ENCODE measurements around the gene KCNA10. TPM values are rescaled to one million over a fixed set of nuclear protein-coding genes. Genes with fewer than 3 reads are reported as not detected.

KCNA10 gene
- polyA plus RNA-seq, 3 donors from 2014 or later = not detected

DNA sequence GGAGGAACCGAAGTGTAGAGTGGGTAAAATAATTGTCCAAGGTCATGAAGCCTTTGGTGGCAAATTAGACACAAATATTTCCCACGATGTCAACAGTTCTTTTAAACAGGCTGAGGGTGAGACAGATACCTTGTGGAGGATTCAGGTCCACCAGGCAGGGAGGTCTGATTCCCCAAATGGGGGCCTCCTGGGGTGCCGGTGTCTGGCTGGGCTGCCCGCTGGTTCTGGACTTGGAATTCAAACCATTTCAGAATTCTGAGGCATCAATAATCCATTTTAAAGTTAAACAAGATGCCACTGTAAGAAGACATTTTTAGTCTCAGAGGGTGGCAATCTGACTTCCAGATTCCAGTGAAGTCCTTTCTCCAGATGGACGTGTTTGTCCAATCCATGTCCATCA, 15.5 kb downstream of the KCNA10 start:
- Mint-ChIP-seq H3K4me1 (no peaks in the 10 kb centered on the region), H3K36me3 (no peaks in the 10 kb centered on the region), H3K9me3 (no peaks in the 10 kb centered on the region), H3K27me3 (ENCODE audit: low read depth in 3 of 3) (peaks cover 0 to 2% (median 2%) of the 10 kb centered on the region in 3 donors), H3K4me3 (no peak overlapping the region), H3K27ac (no peak overlapping the region)
- no peak for DNase-seq

DNA sequence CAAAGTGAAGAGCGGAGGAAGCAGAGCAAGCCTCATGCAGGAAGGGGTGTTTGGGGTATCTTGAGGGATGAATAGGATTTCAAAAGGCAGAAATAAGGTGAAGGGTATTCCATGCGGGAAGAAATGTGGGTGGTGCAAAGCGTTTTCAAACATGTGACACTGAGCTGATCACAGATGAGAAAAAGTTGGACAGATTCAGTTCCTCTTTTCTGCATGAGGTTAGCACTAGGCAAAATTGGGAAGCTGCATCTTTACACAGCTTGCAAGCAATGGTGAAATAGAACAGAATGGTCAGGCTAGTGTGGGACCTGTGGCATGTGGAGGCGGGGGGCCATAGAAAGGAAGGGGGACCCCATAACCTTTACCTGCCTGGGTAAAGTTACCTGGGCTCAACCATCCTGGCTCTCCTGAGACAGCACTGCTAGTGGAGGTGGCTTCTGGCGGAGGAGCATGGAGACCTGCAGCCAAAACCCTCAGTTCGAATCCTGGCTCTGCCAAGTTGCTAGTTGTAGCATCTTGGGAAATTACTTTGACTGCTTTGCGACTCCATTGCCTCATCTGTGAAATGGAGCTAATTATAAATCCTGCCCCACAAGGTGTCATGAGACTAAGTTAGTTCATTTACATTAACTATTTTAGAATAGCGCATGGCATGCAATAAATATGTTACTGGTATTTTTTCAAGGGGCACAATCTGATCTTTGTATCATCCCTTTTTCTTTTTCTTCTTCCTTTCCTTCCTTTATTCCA, 16.4 kb downstream of the KCNA10 start:
- Mint-ChIP-seq H3K4me1 (no peaks in the 10 kb centered on the region), H3K36me3 (no peaks in the 10 kb centered on the region), H3K4me3 (no peak overlapping the region), H3K27me3 (ENCODE audit: low read depth in 3 of 3) (peaks cover 0 to 2% (median 0%) of the 10 kb centered on the region in 3 donors), H3K9me3 (no peaks in the 10 kb centered on the region), H3K27ac (no peak overlapping the region)
- no peak for DNase-seq

DNA sequence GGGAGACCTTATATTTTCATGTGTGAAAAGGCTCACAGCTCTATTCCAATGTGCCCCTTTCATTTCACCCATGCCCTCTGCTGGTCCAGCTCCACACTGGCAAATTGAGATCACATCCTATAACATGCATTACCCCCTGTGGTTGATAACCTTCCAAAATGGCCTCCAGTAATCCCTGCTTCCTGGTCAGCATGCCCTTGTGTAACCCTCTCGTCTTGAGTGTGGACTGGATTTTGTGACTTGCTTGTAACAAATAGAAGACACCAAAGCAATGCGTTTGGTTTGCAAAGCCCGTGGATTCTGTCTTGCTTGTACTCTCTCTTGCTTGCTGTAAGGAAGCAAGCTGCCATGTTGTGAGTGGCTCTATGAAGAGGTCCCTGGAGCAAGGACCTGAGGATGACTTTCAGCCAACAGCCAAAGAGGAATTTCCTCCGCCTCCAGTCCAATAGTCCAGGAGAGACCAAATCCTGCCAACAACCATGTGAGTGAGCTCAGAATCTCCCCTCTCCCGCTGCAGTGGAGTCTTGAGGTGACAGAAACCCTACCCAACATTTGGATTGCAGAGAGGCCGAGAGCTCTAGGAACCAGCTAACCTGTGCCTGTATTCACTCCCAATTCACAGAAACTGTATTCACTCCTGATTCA, 17.4 kb downstream of the KCNA10 start:
- H3K27me3 Mint-ChIP-seq (ENCODE audit: low read depth in 3 of 3) = peaks cover 0 to 2% (median 0%) of the 10 kb centered on the region in 3 donors
- no peaks in the 10 kb centered on the region for H3K36me3 Mint-ChIP-seq
- no peaks in the 10 kb centered on the region for H3K4me1 Mint-ChIP-seq
- H3K9me3 Mint-ChIP-seq = no peaks in the 10 kb centered on the region
- DNase-seq = no peak
- no peak overlapping the region for H3K4me3 Mint-ChIP-seq
- H3K27ac Mint-ChIP-seq = no peak overlapping the region

- no peak overlapping the region for H3K27ac Mint-ChIP-seq
- no peak for DNase-seq
- H3K27me3 Mint-ChIP-seq (ENCODE audit: low read depth in 3 of 3) = peaks cover 0 to 2% (median 0%) of the 10 kb centered on the region in 3 donors
- H3K36me3 Mint-ChIP-seq = no peaks in the 10 kb centered on the region
- H3K4me3 Mint-ChIP-seq = no peak overlapping the region
- no peaks in the 10 kb centered on the region for H3K9me3 Mint-ChIP-seq
- H3K4me1 Mint-ChIP-seq = no peaks in the 10 kb centered on the region
Measured at GRCh38 chr1:110498270-110498669, 20.7 kb downstream of the KCNA10 start.

- H3K4me1 Mint-ChIP-seq = no peaks in the 10 kb centered on the region
- peak; percentile 47 to 59 (median 49) for DNase-seq
- no peaks in the 10 kb centered on the region for H3K36me3 Mint-ChIP-seq
- no peaks in the 10 kb centered on the region for H3K9me3 Mint-ChIP-seq
- peaks cover 0 to 2% (median 0%) of the 10 kb centered on the region in 3 donors for H3K27me3 Mint-ChIP-seq (ENCODE audit: low read depth in 3 of 3)
- no peak overlapping the region for H3K27ac Mint-ChIP-seq
- no peak overlapping the region for H3K4me3 Mint-ChIP-seq
Measured at GRCh38 chr1:110495926-110496600, 22.9 kb downstream of the KCNA10 start.

- Mint-ChIP-seq H3K27ac (no peak overlapping the region), H3K27me3 (ENCODE audit: low read depth in 3 of 3) (peaks cover 0 to under 1% (median 0%) of the 10 kb centered on the region in 3 donors), H3K4me1 (no peaks in the 10 kb centered on the region), H3K4me3 (no peak overlapping the region), H3K9me3 (no peaks in the 10 kb centered on the region), H3K36me3 (no peaks in the 10 kb centered on the region)
- DNase-seq = no peak
Measured at GRCh38 chr1:110494522-110495406, 24.2 kb downstream of the KCNA10 start.

DNA sequence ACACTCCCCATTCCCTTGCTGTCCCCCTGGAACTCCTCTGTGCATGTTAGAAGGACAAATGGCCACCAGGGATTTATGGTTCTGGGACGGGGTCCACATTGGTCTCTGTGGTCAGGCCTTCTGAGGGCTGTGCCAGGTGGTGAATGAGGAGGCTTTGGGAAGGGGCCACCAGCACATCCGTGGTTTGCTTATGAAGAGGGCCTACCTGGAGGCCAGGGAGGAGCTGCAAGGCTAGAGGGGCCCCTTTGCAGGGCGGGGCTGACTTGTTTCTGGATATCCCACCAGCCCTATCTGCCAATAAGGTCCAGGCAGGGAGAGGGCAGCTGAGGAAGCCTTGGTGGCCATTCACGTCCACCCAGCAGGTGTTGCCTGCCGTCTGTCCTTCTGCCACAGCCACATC, 24.9 kb downstream of the KCNA10 start:
- Mint-ChIP-seq H3K9me3 (no peaks in the 10 kb centered on the region), H3K4me3 (no peak overlapping the region), H3K36me3 (no peaks in the 10 kb centered on the region), H3K27me3 (ENCODE audit: low read depth in 3 of 3) (no peaks in the 10 kb centered on the region), H3K27ac (no peak overlapping the region), H3K4me1 (no peaks in the 10 kb centered on the region)
- DNase-seq = no peak

DNA sequence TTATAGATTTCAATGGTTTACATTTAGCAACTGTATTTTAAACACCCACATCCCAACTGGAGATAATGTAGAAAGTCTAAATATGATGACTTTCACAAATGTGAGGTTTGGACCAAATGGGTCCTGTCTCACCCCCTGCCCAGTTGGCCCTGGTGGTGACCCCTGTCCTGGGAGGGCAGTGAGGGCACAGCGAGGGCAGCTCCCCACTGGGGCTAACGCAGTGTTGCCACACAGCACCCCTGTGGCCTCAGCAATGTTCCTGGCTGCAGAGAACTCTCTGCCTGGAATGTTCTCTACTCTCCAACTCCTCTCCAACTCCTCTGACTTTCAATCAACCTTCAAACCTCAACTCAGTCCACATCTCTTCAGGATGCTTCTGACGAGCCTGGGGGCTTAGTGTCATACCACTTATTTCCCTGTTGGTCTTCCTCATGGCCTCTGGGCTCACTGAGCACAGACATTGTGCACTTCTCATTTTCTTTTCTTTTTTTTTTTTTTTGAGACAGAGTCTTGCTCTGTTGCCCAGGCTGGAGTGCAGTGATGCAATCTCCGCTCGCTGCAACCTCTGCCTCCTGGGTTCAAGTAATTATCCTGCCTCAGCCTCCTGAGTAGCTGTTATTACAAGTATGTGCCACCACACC, 25.8 kb downstream of the KCNA10 start:
- Mint-ChIP-seq H3K4me1 (no peaks in the 10 kb centered on the region), H3K27me3 (ENCODE audit: low read depth in 3 of 3) (no peaks in the 10 kb centered on the region), H3K27ac (no peak overlapping the region), H3K4me3 (no peak overlapping the region), H3K9me3 (no peaks in the 10 kb centered on the region), H3K36me3 (no peaks in the 10 kb centered on the region)
- DNase-seq = no peak

GRCh38 chr1:110492573-110492972, 26.4 kb downstream of the KCNA10 start:
- no peaks in the 10 kb centered on the region for H3K27me3 Mint-ChIP-seq (ENCODE audit: low read depth in 3 of 3)
- no peaks in the 10 kb centered on the region for H3K36me3 Mint-ChIP-seq
- H3K9me3 Mint-ChIP-seq = no peaks in the 10 kb centered on the region
- H3K27ac Mint-ChIP-seq = no peak overlapping the region
- no peak for DNase-seq
- H3K4me3 Mint-ChIP-seq = no peak overlapping the region
- H3K4me1 Mint-ChIP-seq = no peaks in the 10 kb centered on the region

- Mint-ChIP-seq H3K27me3 (ENCODE audit: low read depth in 3 of 3) (peaks cover 0 to 4% (median 0%) of the 10 kb centered on the region in 3 donors), H3K4me3 (no peak overlapping the region), H3K36me3 (no peaks in the 10 kb centered on the region), H3K4me1 (no peaks in the 10 kb centered on the region), H3K9me3 (no peaks in the 10 kb centered on the region), H3K27ac (peak overlapping the region in 1 of 6 donors; percentile 33)
- DNase-seq = no peak
Measured at GRCh38 chr1:110490791-110491451, 28.1 kb downstream of the KCNA10 start.

DNA sequence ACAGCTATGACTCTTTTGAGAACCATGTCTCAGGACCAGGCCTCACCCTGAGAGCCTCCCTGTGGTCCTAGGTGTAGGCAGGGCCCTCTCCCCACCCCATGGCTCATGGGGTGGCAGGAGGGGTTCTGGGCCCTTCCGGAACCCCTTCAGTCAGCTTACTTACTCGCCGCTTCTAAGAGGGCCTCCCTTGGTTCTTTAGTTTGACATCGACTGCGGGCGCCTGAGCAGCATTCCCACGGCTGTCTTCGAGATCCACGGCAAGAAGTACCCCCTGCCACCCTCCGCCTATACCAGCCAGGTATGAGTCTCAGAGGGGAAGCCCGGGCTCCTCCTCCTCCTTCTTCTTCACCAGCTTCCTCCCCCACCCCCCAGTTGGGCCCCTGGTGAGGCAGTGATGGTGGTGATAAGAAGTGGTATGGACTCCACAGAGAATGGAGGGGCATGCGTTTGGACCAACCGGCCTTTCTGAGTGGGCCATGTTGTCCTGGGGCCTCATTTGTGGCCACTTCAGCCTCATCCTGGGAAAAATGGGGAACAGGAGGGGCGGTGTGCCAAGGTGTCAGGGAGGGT, 28.9 kb downstream of the KCNA10 start:
- H3K27me3 Mint-ChIP-seq (ENCODE audit: low read depth in 3 of 3) = peaks cover 0 to 4% (median 0%) of the 10 kb centered on the region in 3 donors
- DNase-seq = no peak
- H3K27ac Mint-ChIP-seq = no peak overlapping the region
- H3K36me3 Mint-ChIP-seq = no peaks in the 10 kb centered on the region
- H3K9me3 Mint-ChIP-seq = no peaks in the 10 kb centered on the region
- no peaks in the 10 kb centered on the region for H3K4me1 Mint-ChIP-seq
- no peak overlapping the region for H3K4me3 Mint-ChIP-seq

- no peak overlapping the region for H3K27ac Mint-ChIP-seq
- no peaks in the 10 kb centered on the region for H3K4me1 Mint-ChIP-seq
- no peak for DNase-seq
- no peak overlapping the region for H3K4me3 Mint-ChIP-seq
- peaks cover 0 to 4% (median 0%) of the 10 kb centered on the region in 3 donors for H3K27me3 Mint-ChIP-seq (ENCODE audit: low read depth in 3 of 3)
- no peaks in the 10 kb centered on the region for H3K36me3 Mint-ChIP-seq
- no peaks in the 10 kb centered on the region for H3K9me3 Mint-ChIP-seq
Measured at GRCh38 chr1:110489406-110489805, 29.6 kb downstream of the KCNA10 start.
